Psoas muscle (tissue), 8 donors: Measurements from ENCODE around the gene TRPM2. TPM values are rescaled to one million over a fixed set of nuclear protein-coding genes. Genes with fewer than 3 reads are reported as not detected.
A peak's percentile ranks its signal among the peaks of the same experiment; 100 is the strongest.
"Not testable (repeated sequence)": the region's sequence is repeated elsewhere in the genome, so short reads cannot be mapped to it uniquely, and the experiment has no call there.

Experiments used
- ATAC-seq, 4 donors: fragments of 200-7000 bp; cut with Tn5 transposase; one replicate each; pipeline ENCODE4 v1.9.1; 2020; ENCODE audit warnings: moderate library complexity in 3 of 4, mild to moderate bottlenecking in 2 of 4
- DNase-seq, 2 donors: peaks; one replicate each; pipeline ENCODE4 v3.0.0-alpha.2; 2020
- H3K27ac ChIP-seq: fragments of 200-600 bp; one replicate; pipeline ENCODE4 v1.8.0; 2022
- H3K27me3 ChIP-seq, 3 donors: fragments of 200-600 bp in 1 of 3; one replicate each; pipeline versions ENCODE4 v1.6.1 to v1.8.0; 2013 to 2022; ENCODE audit warnings: low read length in 2 of 3, mild to moderate bottlenecking in 2 of 3, moderate library complexity in 1 of 3; ENCODE audit not compliant: insufficient read depth in 3 of 3
- H3K36me3 ChIP-seq, 2 donors: fragments of 200-600 bp in 1 of 2; one replicate each; pipeline versions ENCODE4 v1.6.1 to v1.8.0; 2013 to 2022; ENCODE audit warnings: low read depth in 1 of 2, mild to moderate bottlenecking in 1 of 2, moderate library complexity in 1 of 2; ENCODE audit not compliant: insufficient read depth in 1 of 2
- H3K4me1 ChIP-seq: fragments of 200-600 bp; one replicate; pipeline ENCODE4 v1.8.0; 2022
- H3K4me3 ChIP-seq: fragments of 200-600 bp; one replicate; pipeline ENCODE4 v1.8.0; 2022; ENCODE audit warnings: mild to moderate bottlenecking
- H3K9me3 ChIP-seq: fragments of 200-600 bp; one replicate; pipeline ENCODE4 v1.8.0; 2022
- WGBS, 3 donors: extraction: QIAGEN DNeasy Blood & Tissue Kit; methylation state at CpG; one replicate each; pipeline versions ENCODE4 v1.1.6 to v1.1.7; 2013; 5-methylcytosine and 5-hydroxymethylcytosine counted together
- intact Hi-C, 2 donors: fragments of 100-400 bp; cut with DNase I; formaldehyde crosslinking; loops; one replicate each; pipeline versions ENCODE4 v1.11.0 to v1.14.2; 2022
- polyA plus RNA-seq, 3 donors: library from polyadenylated mRNA; stranded (reverse); fragments of 200-250 nt; gene quantifications; one replicate each; pipeline ENCODE4 v1.2.3, GENCODE V29; 2013
- total RNA-seq, 4 donors: library from RNA; stranded (reverse); fragmentation: NEBNext Ultra II Directional in 2 of 4; extraction: Animal tissue kit (Norgen Biotek cat#: 25700) in 2 of 4; gene quantifications; one replicate each; pipeline versions ENCODE4 v1.2.1 to v1.2.4, GENCODE V29; 2021 to 2023
- TF ChIP-seq, protein P1 (sequence below): fragments of 200-600 bp; IDR thresholded peaks from one replicate; pipeline ENCODE4 v1.8.0; 2022; ENCODE audit warnings: antibody characterized with exemption
- donor health status: healthy with polysubstance abuse.
- donor health status: DM: no; HTN: no; CAD: no; lungs with moderate emphysema.
- donor health status: Bipolar disorder and iron deficiency.
- donor health status: healthy.
- donor health status: DM: yes; HTN: yes; CAD: no.
- donor health status: DM: no; HTN: no; CAD: no.
- donor health status: DM: no; HTN: no; CAD: no.
- donor health status: DM: yes; HTN: yes; CAD: no.

Gene TRPM2
- total and polyA plus RNA-seq, 7 donors, result 0.08 to 1.7 (median 0.76) TPM

GRCh38 chr21:44338971-44339910 lies 14.2 kb upstream of the TRPM2 start, which contains the start of gene CFAP410:
CFAP410 (minus strand) TSS chr21:44339390; CDS start chr21:44339194, 196 bp downstream.
- 1% methylated on average over 58 to 89 of the region's 90 CpGs for WGBS, 3 donors
- intact Hi-C loops, result loop anchor here (5.0 to 10.0 kb wide), 5 partner anchors 37 to 1646 kb away; partner anchors contain the start of genes COL6A1 (in 1 of the 2), PFKL (in 1 of the 2), PKNOX1 (in 1 of the 2) and SUMO3 (in 1 of the 2)

GRCh38 chr21:44341726-44342458 lies 11.5 kb upstream of the TRPM2 start:
- H3K4me1 ChIP-seq, result peaks cover 14% of the 10 kb centered on the region
- DNase-seq, H3K4me3 ChIP-seq, intact Hi-C loops, H3K27ac ChIP-seq, H3K27me3 ChIP-seq, ATAC-seq, H3K36me3 ChIP-seq, H3K9me3 ChIP-seq: not testable (repeated sequence)
- WGBS, 3 donors, result 83 to 87% (median 84%) methylated on average over 12 of the region's 12 CpGs

More at GRCh38 chr21:44338971-44339910, 14.2 kb upstream of the TRPM2 start, which contains the start of gene CFAP410:
- Histone ChIP-seq H3K4me1 (peaks cover 14% of the 10 kb centered on the region), H3K9me3 (no peaks in the 10 kb centered on the region), H3K27ac (peak within 1 kb of the TSS; percentile 98), H3K36me3 (peaks cover 0 to 17% of the 10 kb centered on the region in 2 donors), H3K27me3 (no peaks in the 10 kb centered on the region), H3K4me3 (peak within 1 kb of the TSS; percentile 99)
- TF ChIP-seq, protein P1, sequence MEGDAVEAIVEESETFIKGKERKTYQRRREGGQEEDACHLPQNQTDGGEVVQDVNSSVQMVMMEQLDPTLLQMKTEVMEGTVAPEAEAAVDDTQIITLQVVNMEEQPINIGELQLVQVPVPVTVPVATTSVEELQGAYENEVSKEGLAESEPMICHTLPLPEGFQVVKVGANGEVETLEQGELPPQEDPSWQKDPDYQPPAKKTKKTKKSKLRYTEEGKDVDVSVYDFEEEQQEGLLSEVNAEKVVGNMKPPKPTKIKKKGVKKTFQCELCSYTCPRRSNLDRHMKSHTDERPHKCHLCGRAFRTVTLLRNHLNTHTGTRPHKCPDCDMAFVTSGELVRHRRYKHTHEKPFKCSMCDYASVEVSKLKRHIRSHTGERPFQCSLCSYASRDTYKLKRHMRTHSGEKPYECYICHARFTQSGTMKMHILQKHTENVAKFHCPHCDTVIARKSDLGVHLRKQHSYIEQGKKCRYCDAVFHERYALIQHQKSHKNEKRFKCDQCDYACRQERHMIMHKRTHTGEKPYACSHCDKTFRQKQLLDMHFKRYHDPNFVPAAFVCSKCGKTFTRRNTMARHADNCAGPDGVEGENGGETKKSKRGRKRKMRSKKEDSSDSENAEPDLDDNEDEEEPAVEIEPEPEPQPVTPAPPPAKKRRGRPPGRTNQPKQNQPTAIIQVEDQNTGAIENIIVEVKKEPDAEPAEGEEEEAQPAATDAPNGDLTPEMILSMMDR, result no peak
- DNase-seq (peak; percentile 96 to 98), ATAC-seq (peak; percentile 93 to 96 (median 95))

- H3K27ac ChIP-seq, H3K9me3 ChIP-seq, DNase-seq, ATAC-seq, intact Hi-C loops, H3K4me3 ChIP-seq, H3K36me3 ChIP-seq: not testable (repeated sequence)
- H3K4me1 ChIP-seq, result peaks cover 11% of the 10 kb centered on the region
- H3K27me3 ChIP-seq, result peaks cover 0 to 13% (median 0%) of the 10 kb centered on the region in 3 donors
- 76 to 83% (median 80%) methylated on average over 8 of the region's 8 CpGs for WGBS, 3 donors
Observed at GRCh38 chr21:44342981-44343380, 10.4 kb upstream of the TRPM2 start.

DNA sequence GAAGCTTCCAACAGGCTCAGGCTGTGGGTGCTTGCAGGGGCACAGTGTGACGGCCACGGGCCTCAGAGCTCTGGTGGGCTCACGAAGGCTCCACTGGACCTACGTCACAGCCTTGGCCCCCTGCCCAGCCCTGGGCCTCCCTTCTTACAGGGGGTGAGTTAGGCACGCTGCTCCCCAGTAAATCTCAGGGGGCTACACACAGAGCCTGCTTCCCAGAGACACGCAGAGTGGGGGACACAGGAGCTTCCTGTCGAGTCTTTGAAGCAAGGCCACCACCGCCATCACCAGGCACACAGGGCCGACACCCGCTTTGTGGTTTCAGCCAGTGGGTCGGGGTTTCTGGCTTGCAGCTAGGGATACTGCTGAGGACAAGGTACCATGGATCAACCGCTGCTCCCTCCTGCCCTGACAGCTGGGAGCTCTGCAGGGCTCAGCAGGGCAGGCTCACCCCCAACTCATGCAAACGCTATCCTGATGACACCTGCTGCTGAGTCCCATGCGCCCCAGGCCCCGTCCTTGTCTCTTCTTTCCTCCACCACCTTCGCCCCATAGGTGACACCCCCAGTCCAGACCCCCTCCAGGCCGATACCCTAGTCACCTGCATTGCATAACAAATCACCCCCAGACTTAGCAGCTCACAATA lies 8.8 kb upstream of the TRPM2 start:
- intact Hi-C loops, result no loop called here
- peaks cover 5% of the 10 kb centered on the region for H3K4me1 ChIP-seq
- no peak for DNase-seq

GRCh38 chr21:44345495-44345894 lies 7.9 kb upstream of the TRPM2 start:
- intact Hi-C loops, result no loop called here
- Histone ChIP-seq H3K27ac (no peak overlapping the region), H3K4me1 (no peaks in the 10 kb centered on the region), H3K9me3 (no peaks in the 10 kb centered on the region), H3K36me3 (no peaks in the 10 kb centered on the region), H3K27me3 (peaks cover 0 to 32% (median 8%) of the 10 kb centered on the region in 3 donors), H3K4me3 (no peak overlapping the region)
- no peak for DNase-seq
- TF ChIP-seq, protein P1, result no peak
- no peak for ATAC-seq
- WGBS, 3 donors, result 47 to 48% (median 48%) methylated on average over 11 of the region's 11 CpGs

More for the DNA sequence above, 8.8 kb upstream of the TRPM2 start:
- no peak overlapping the region for H3K27ac ChIP-seq
- no peaks in the 10 kb centered on the region for H3K36me3 ChIP-seq
- WGBS, 3 donors, result 63 to 65% (median 65%) methylated on average over 17 of the region's 17 CpGs
- peaks cover 0 to 28% (median 6%) of the 10 kb centered on the region in 3 donors for H3K27me3 ChIP-seq
- H3K9me3 ChIP-seq, result no peaks in the 10 kb centered on the region
- TF ChIP-seq, protein P1, result no peak
- H3K4me3 ChIP-seq, result no peak overlapping the region
- ATAC-seq, result no peak
